Measurements from ENCODE around the gene RNF220. TPM values are rescaled to one million over a fixed set of nuclear protein-coding genes. Genes with fewer than 3 reads are reported as not detected.

RNF220 gene
- total and polyA plus RNA-seq, 11 donors: 54.2 to 108 (median 62.4) TPM

DNA sequence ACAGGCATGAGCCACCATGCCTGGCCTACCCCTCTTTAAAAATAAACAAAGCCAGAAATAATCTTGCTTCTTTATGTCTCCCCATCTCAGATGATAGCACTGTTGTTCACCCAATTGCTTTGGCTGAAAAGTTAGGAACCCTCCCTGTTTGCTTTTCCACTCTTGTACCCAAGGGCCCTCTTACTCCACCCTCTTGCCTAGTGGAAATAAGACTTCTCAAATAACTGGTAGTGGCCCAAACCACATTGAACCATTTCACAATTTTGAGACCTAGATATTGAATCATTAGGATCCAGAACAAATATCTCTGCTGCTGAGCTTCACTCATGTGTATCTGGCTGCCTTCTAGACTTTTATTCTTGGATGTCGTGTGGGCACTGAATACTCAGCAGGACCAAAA is 37.7 kb downstream of the RNF220 start:
- intact Hi-C loops (cut with DNase I): no loop called here
- Histone ChIP-seq H3K9me3 (no peaks in the 10 kb centered on the region), H3K36me3 (no peaks in the 10 kb centered on the region), H3K27ac (no peak overlapping the region), H3K27me3 (no peaks in the 10 kb centered on the region), H3K4me3 (no peak overlapping the region), H3K4me1 (no peaks in the 10 kb centered on the region)
- no peak for DNase-seq
- WGBS, 4 donors: 92 to 100% (median 98%) methylated on average over 1 of the region's 1 CpG
- TF ChIP-seq, protein P1, sequence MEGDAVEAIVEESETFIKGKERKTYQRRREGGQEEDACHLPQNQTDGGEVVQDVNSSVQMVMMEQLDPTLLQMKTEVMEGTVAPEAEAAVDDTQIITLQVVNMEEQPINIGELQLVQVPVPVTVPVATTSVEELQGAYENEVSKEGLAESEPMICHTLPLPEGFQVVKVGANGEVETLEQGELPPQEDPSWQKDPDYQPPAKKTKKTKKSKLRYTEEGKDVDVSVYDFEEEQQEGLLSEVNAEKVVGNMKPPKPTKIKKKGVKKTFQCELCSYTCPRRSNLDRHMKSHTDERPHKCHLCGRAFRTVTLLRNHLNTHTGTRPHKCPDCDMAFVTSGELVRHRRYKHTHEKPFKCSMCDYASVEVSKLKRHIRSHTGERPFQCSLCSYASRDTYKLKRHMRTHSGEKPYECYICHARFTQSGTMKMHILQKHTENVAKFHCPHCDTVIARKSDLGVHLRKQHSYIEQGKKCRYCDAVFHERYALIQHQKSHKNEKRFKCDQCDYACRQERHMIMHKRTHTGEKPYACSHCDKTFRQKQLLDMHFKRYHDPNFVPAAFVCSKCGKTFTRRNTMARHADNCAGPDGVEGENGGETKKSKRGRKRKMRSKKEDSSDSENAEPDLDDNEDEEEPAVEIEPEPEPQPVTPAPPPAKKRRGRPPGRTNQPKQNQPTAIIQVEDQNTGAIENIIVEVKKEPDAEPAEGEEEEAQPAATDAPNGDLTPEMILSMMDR (IDR thresholded peaks at IDR 0.05): no peak
- TF ChIP-seq POLR2A (IDR thresholded peaks at IDR 0.05): no peak
- peak in 1 of 4 donors; percentile 39 for ATAC-seq

GRCh38 chr1:44447051-44447810 is 42.2 kb downstream of the RNF220 start:
- intact Hi-C loops (cut with DNase I): no loop called here
- Histone ChIP-seq H3K36me3 (no peaks in the 10 kb centered on the region), H3K9me3 (no peaks in the 10 kb centered on the region), H3K27me3 (no peaks in the 10 kb centered on the region), H3K4me3 (no peak overlapping the region), H3K27ac (no peak overlapping the region), H3K4me1 (no peaks in the 10 kb centered on the region)
- DNase-seq (no peak), ATAC-seq (no peak)
- WGBS, 4 donors: 93 to 96% (median 95%) methylated on average over 6 of the region's 6 CpGs
- TF ChIP-seq, protein P1 (IDR thresholded peaks at IDR 0.05): no peak
- TF ChIP-seq POLR2A (IDR thresholded peaks at IDR 0.05): no peak

DNA sequence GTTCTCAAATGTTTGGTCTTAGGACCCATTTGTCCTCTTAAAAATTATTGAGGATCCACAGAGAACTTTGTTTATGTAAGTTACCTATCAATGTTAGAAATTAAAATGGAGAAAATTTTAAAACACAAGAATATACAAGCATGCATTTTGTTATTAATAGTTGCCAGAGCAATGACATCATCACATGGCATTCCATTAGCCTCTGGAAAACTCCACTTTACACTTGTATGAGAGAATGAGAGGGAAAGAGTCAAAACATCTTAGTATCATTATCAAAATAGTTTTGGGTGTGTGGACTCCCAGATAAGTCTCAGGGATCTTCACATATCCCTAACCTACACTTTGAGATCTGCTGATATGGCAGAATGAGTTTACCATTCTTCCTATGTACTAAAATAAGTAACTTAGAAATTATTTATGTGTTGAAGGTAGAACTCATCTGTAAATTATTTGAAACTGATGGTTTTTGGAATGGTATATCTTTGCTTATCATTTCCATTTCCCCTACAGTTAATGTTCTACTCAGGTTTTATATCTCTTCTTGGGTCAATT is 48.8 kb downstream of the RNF220 start:
- TF ChIP-seq, protein P1 (IDR thresholded peaks at IDR 0.05): no peak

DNA sequence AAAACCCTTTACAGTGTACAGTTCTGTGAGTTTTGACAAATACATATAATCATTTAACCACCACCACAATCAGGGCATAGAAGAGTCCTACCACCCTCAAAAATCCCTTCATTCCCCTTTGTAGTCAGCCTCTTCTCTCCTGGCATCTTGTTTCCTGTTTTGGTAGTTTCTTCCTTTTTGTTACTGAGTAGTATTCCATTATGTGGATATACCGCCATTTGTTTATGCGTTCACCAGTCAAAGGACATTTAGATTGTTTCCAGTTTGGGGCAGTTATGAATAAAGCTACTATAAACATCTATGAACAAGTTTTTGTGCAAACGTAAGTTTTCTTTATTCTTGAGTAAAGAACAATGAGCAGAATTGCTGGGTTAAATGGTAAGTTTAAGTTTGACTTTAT is 49.6 kb downstream of the RNF220 start:
- Histone ChIP-seq H3K4me3 (no peak overlapping the region), H3K36me3 (no peaks in the 10 kb centered on the region), H3K9me3 (peaks cover 0 to 14% (median 1%) of the 10 kb centered on the region in 12 donors), H3K27me3 (no peaks in the 10 kb centered on the region), H3K4me1 (no peaks in the 10 kb centered on the region), H3K27ac (no peak overlapping the region)
- intact Hi-C loops (cut with DNase I): no loop called here
- TF ChIP-seq POLR2A (IDR thresholded peaks at IDR 0.05): no peak
- TF ChIP-seq, protein P1 (IDR thresholded peaks at IDR 0.05): no peak
- 95 to 97% (median 97%) methylated on average over 3 of the region's 3 CpGs for WGBS, 4 donors
- ATAC-seq (no peak), DNase-seq (no peak)

More for the DNA sequence above, 48.8 kb downstream of the RNF220 start:
- H3K36me3 ChIP-seq: no peaks in the 10 kb centered on the region
- H3K4me1 ChIP-seq: no peaks in the 10 kb centered on the region
- H3K27me3 ChIP-seq: no peaks in the 10 kb centered on the region
- ATAC-seq (no peak), DNase-seq (no peak)
- no peak overlapping the region for H3K4me3 ChIP-seq
- H3K27ac ChIP-seq: no peak overlapping the region
- intact Hi-C loops (cut with DNase I): no loop called here
- H3K9me3 ChIP-seq: peaks cover 0 to 14% (median 1%) of the 10 kb centered on the region in 12 donors

Measured in heart left ventricle (tissue), 16 donors.